Measurements from ENCODE around the gene ASPHD1. TPM values are rescaled to one million over a fixed set of nuclear protein-coding genes. Genes with fewer than 3 reads are reported as not detected.
"Not testable (repeated sequence)": the region's sequence is repeated elsewhere in the genome, so short reads cannot be mapped to it uniquely, and the experiment has no call there.

The ASPHD1 gene
- total and polyA plus RNA-seq, 2 of the 8 experiments (the other 6 are each of a cell fraction or from before 2014, with no cell fraction given) = 14.5 to 18.6 TPM

GRCh38 chr16:29868396-29869009 lies 31.8 kb upstream of the ASPHD1 start (continued):
- no peak for TF ChIP-seq SP2 (IDR thresholded peaks at IDR 0.05; ENCODE audit: low read length)
- TF ChIP-seq RFX5 (IDR thresholded peaks at IDR 0.05; ENCODE audit: borderline replicate concordance, low read depth, low read length) = no peak
- TF ChIP-seq CHD1 (IDR thresholded peaks at IDR 0.05; ENCODE audit: low read depth, low read length) = no peak
- TF ChIP-seq KDM4A (IDR thresholded peaks at IDR 0.05; ENCODE audit: low read depth, low read length, severe bottlenecking) = no peak
- no peak for TF ChIP-seq CHD2 (IDR thresholded peaks at IDR 0.05; ENCODE audit: low read length)
- no peak for TF ChIP-seq CREB1 (IDR thresholded peaks at IDR 0.05)
- no peak for TF ChIP-seq KDM5A (IDR thresholded peaks at IDR 0.05; ENCODE audit: low read length)

GRCh38 chr16:29869067-29869466 lies 31.2 kb upstream of the ASPHD1 start:
- H4K20me1 ChIP-seq (replicated peaks in 1 of 2; ENCODE audit: control insufficient read depth in 1 of 2, insufficient read depth in 2 of 2, low read length in 2 of 2) = not testable (repeated sequence)

More at GRCh38 chr16:29869067-29869466, 31.2 kb upstream of the ASPHD1 start:
- CTCF ChIA-PET (ENCODE audit: partially characterized antibody) = interaction anchor here (0.6 to 2.4 kb wide), 6 partner anchors 8 to 212 kb away, joined by 3 to 4 read pairs (median 3); partner anchors contain the start of gene TLCD3B
- not testable (repeated sequence) for H2BK5ac ChIP-seq (ENCODE audit: low read depth, low read length); H2BK120ac ChIP-seq (replicated peaks; ENCODE audit: low read depth, low read length); H4K91ac ChIP-seq (replicated peaks; ENCODE audit: insufficient read length, low read length); H3K9me3 ChIP-seq (ENCODE audit: insufficient read depth in 2 of 2, low read depth in 1 of 2, low read length in 1 of 2); H2BK15ac ChIP-seq (ENCODE audit: low read length); H2BK20ac ChIP-seq (ENCODE audit: low read length); FAIRE-seq; H3K27me3 ChIP-seq (replicated peaks in 1 of 4; ENCODE audit: control insufficient read depth in 3 of 4, extremely low read depth in 1 of 4, insufficient read depth in 3 of 4, low read length in 3 of 4); H3K79me2 ChIP-seq (ENCODE audit: control insufficient read depth in 1 of 2, insufficient read depth in 2 of 2, low read length in 2 of 2); H3K36me3 ChIP-seq (ENCODE audit: control insufficient read depth in 2 of 4, insufficient read depth in 4 of 4, low read length in 3 of 4); H3K27ac ChIP-seq (ENCODE audit: low read depth, low read length); H3K4me2 ChIP-seq (ENCODE audit: insufficient read depth in 1 of 2, low read depth in 2 of 2, low read length in 2 of 2); H3K18ac ChIP-seq (ENCODE audit: extremely low read depth, low read length); H3K23me2 ChIP-seq (ENCODE audit: low read depth, low read length); H3K56ac ChIP-seq (replicated peaks; ENCODE audit: insufficient read length, low read depth, low read length); DNase-seq (ENCODE audit: low read depth in 1 of 2, low spot score in 2 of 2); H4K5ac ChIP-seq (ENCODE audit: insufficient read length, low read depth, low read length); H2AK5ac ChIP-seq (ENCODE audit: low read depth, low read length); H2AFZ ChIP-seq (ENCODE audit: low read length); H3K9ac ChIP-seq (replicated peaks in 1 of 4; ENCODE audit: extremely low read depth in 1 of 4, low read depth in 3 of 4, low read length in 3 of 4); H3K14ac ChIP-seq (ENCODE audit: insufficient read length); H3K4me1 ChIP-seq (replicated peaks in 1 of 4; ENCODE audit: control insufficient read depth in 3 of 4, insufficient read depth in 4 of 4, low read length in 3 of 4); H4K8ac ChIP-seq (ENCODE audit: extremely low read depth, insufficient read depth, low read length); H3K4me3 ChIP-seq (ENCODE audit: extremely low read depth in 1 of 4, insufficient read depth in 2 of 4, low read depth in 3 of 4, low read length in 4 of 4); H3K23ac ChIP-seq (ENCODE audit: insufficient read length); H2BK12ac ChIP-seq (ENCODE audit: low read depth, low read length); H3K79me1 ChIP-seq (ENCODE audit: low read depth, low read length); H3K4ac ChIP-seq (replicated peaks; ENCODE audit: insufficient read length, low read depth, low read length)
- 92% methylated on average over 8 of the region's 8 CpGs; no CpG with 5 or more reads in 1 of the 2 experiments for WGBS, 2 experiments (ENCODE audit: extremely low coverage in 1 of 2, insufficient coverage in 1 of 2, insufficient read length in 1 of 2, insufficient replicate concordance in 2 of 2, low coverage in 1 of 2, low lambda C conversion rate in 2 of 2, missing lambda C conversion rate in 1 of 2)
- POLR2A ChIA-PET (ENCODE audit: partially characterized antibody) = interaction anchor here (0.6 to 1.3 kb wide), 4 partner anchors 9 to 152 kb away, joined by 3 to 4 read pairs (median 4); no protein-coding TSS in a partner anchor

Data from H1 (cell line).